ENCODE results near the gene MIAT.

- TF ChIP-seq, protein P1, sequence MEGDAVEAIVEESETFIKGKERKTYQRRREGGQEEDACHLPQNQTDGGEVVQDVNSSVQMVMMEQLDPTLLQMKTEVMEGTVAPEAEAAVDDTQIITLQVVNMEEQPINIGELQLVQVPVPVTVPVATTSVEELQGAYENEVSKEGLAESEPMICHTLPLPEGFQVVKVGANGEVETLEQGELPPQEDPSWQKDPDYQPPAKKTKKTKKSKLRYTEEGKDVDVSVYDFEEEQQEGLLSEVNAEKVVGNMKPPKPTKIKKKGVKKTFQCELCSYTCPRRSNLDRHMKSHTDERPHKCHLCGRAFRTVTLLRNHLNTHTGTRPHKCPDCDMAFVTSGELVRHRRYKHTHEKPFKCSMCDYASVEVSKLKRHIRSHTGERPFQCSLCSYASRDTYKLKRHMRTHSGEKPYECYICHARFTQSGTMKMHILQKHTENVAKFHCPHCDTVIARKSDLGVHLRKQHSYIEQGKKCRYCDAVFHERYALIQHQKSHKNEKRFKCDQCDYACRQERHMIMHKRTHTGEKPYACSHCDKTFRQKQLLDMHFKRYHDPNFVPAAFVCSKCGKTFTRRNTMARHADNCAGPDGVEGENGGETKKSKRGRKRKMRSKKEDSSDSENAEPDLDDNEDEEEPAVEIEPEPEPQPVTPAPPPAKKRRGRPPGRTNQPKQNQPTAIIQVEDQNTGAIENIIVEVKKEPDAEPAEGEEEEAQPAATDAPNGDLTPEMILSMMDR (IDR thresholded peaks at IDR 0.05): no peak
- TF ChIP-seq POLR2AphosphoS5 (IDR thresholded peaks at IDR 0.05) (no peak), EP300 (IDR thresholded peaks at IDR 0.05) (no peak), POLR2A (IDR thresholded peaks at IDR 0.05) (no peak)
Observed at GRCh38 chr22:26617271-26618199, 39.9 kb upstream of the MIAT start, which contains the start of gene CRYBB1.
